ENCODE data around the gene SLFN12.

DNA sequence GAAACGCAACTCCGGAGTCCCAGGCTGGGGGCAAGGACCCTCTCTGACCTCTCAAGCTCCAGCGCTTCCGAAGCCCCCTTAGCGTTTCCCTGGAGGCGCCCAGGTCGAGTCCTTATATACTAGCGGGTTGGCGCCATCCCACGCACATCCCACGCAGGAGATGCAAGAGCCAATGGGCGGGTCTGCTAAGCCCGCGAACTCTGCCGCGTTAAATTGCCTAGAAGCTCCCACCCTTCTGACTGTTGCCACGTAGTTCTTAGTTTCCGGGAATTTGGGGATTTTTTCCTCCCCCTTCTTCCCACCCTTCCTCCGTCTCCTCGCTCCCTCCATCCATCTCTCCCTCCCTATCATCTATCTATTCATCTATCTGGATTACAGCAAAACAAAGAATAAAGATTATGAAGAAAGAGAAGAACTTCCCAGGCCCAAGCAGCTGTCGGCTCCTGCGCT is 58.7 kb downstream of the SLFN12 start, which contains the start of gene SLFN11:
- TF ChIP-seq, protein P1, sequence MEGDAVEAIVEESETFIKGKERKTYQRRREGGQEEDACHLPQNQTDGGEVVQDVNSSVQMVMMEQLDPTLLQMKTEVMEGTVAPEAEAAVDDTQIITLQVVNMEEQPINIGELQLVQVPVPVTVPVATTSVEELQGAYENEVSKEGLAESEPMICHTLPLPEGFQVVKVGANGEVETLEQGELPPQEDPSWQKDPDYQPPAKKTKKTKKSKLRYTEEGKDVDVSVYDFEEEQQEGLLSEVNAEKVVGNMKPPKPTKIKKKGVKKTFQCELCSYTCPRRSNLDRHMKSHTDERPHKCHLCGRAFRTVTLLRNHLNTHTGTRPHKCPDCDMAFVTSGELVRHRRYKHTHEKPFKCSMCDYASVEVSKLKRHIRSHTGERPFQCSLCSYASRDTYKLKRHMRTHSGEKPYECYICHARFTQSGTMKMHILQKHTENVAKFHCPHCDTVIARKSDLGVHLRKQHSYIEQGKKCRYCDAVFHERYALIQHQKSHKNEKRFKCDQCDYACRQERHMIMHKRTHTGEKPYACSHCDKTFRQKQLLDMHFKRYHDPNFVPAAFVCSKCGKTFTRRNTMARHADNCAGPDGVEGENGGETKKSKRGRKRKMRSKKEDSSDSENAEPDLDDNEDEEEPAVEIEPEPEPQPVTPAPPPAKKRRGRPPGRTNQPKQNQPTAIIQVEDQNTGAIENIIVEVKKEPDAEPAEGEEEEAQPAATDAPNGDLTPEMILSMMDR (IDR thresholded peaks at IDR 0.05): no peak
- TF ChIP-seq EP300 (IDR thresholded peaks at IDR 0.05): no peak
- peak in 1 of 3 donors; percentile 68 for TF ChIP-seq POLR2AphosphoS5 (IDR thresholded peaks at IDR 0.05)

Data from suprapubic skin (tissue), 4 donors.